ENCODE results near the gene PPP1R16B. TPM values are rescaled to one million over a fixed set of nuclear protein-coding genes. Genes with fewer than 3 reads are reported as not detected.

Gene PPP1R16B
- total and polyA plus RNA-seq, 10 of the 15 experiments (the other 5 are each of a cell fraction or from before 2014, with no cell fraction given) = 13.4 to 90.2 (median 66.7) TPM

DNA sequence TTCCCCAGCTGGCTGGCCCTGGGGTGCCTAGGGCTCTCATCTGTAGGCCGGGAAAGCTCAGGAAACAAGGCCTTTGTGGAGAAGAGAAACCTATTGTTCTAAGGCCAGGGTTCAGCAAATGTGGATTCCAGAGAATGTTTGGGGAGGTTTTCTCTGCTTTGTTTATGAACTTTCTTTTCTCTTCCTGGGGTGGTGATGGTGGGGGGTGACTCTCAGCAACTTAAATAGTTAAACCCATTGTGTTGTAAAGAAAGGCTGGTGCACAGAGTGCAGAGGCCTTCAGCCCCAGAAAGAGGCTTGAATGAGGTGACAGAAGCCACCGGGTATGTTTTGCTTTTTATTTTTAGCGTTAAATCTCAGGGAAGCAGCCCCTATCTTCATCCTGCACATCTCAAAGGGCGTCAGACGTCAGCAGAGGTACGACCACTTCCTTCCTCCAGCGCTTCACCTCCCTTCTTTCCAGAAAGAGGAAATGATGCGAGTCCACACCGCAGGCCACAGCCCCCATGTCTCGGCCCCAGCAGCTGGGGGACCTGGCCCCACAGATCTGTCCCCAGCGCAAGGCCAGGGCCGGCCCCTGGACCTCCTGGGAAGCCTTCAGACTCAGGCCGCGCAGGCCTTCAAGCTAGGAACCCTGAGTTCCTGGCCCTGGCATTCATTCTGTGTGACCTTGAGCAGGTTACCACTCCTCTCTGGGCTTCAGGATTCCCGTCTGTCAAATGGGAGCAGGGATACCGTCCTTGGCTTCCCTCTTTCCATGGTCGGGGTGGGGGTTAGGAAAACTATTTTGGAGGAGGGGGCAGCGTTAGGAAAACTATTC lies 605 bp upstream of the PPP1R16B start (continued):
- TF ChIP-seq TCF7 (IDR thresholded peaks at IDR 0.05; ENCODE audit: borderline replicate concordance) (no peak), KAT2A (conservative IDR thresholded peaks at IDR 0.05; ENCODE audit: control insufficient read depth, low read depth, low read length) (no peak), PML (IDR thresholded peaks at IDR 0.05; ENCODE audit: low read length) (no peak; the same call in 1 of the 2 replicates), NKRF (conservative IDR thresholded peaks at IDR 0.05) (no peak), HDGF (IDR thresholded peaks at IDR 0.05) (peak; percentile 54; the same call in 1 of the 2 replicates), JUNB (IDR thresholded peaks at IDR 0.05) (no peak), ASH2L (IDR thresholded peaks at IDR 0.05; ENCODE audit: borderline replicate concordance, low read depth) (no peak), CHD2 (IDR thresholded peaks at IDR 0.05; ENCODE audit: borderline replicate concordance, low read depth, low read length) (peak; percentile 79), RELB (IDR thresholded peaks at IDR 0.05; ENCODE audit: low read depth) (peak; percentile 59; the same call in 1 of the 2 replicates), BHLHE40 (IDR thresholded peaks at IDR 0.05; ENCODE audit: borderline replicate concordance in 1 of 2, low read depth in 2 of 2, low read length in 1 of 2) (peak; percentile 41 to 43; a peak in 3 of 4 replicates), SKIL (IDR thresholded peaks at IDR 0.05; ENCODE audit: low read depth, poor library complexity, severe bottlenecking) (peak; percentile 49), YY1 (IDR thresholded peaks at IDR 0.05; ENCODE audit: low read depth, low read length) (peak; percentile 7; the same call in 1 of the 2 replicates)
- TF ChIP-seq, protein P1, sequence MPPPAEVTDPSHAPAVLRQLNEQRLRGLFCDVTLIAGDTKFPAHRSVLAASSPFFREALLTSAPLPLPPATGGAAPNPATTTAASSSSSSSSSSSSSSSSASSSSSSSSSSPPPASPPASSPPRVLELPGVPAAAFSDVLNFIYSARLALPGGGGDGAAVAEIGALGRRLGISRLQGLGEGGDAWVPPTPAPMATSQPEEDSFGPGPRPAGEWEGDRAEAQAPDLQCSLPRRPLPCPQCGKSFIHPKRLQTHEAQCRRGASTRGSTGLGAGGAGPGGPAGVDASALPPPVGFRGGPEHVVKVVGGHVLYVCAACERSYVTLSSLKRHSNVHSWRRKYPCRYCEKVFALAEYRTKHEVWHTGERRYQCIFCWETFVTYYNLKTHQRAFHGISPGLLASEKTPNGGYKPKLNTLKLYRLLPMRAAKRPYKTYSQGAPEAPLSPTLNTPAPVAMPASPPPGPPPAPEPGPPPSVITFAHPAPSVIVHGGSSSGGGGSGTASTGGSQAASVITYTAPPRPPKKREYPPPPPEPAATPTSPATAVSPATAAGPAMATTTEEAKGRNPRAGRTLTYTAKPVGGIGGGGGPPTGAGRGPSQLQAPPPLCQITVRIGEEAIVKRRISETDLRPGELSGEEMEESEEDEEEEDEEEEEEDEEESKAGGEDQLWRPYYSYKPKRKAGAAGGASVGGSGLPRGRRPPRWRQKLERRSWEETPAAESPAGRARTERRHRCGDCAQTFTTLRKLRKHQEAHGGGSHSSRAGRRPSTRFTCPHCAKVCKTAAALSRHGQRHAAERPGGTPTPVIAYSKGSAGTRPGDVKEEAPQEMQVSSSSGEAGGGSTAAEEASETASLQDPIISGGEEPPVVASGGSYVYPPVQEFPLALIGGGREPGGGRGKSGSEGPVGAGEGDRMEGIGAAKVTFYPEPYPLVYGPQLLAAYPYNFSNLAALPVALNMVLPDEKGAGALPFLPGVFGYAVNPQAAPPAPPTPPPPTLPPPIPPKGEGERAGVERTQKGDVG (CRISPR knock-in tag; IDR thresholded peaks at IDR 0.05) = no peak
- TF ChIP-seq, protein P2, sequence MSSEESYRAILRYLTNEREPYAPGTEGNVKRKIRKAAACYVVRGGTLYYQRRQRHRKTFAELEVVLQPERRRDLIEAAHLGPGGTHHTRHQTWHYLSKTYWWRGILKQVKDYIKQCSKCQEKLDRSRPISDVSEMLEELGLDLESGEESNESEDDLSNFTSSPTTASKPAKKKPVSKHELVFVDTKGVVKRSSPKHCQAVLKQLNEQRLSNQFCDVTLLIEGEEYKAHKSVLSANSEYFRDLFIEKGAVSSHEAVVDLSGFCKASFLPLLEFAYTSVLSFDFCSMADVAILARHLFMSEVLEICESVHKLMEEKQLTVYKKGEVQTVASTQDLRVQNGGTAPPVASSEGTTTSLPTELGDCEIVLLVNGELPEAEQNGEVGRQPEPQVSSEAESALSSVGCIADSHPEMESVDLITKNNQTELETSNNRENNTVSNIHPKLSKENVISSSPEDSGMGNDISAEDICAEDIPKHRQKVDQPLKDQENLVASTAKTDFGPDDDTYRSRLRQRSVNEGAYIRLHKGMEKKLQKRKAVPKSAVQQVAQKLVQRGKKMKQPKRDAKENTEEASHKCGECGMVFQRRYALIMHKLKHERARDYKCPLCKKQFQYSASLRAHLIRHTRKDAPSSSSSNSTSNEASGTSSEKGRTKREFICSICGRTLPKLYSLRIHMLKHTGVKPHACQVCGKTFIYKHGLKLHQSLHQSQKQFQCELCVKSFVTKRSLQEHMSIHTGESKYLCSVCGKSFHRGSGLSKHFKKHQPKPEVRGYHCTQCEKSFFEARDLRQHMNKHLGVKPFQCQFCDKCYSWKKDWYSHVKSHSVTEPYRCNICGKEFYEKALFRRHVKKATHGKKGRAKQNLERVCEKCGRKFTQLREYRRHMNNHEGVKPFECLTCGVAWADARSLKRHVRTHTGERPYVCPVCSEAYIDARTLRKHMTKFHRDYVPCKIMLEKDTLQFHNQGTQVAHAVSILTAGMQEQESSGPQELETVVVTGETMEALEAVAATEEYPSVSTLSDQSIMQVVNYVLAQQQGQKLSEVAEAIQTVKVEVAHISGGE (CRISPR knock-in tag; IDR thresholded peaks at IDR 0.05) = no peak

Data from GM12878 (cell line).